ENCODE results near the gene ILF3. TPM values are rescaled to one million over a fixed set of nuclear protein-coding genes. Genes with fewer than 3 reads are reported as not detected.

Gene ILF3
- total RNA-seq, 1 experiment from 2014 or later: 430 TPM

DNA sequence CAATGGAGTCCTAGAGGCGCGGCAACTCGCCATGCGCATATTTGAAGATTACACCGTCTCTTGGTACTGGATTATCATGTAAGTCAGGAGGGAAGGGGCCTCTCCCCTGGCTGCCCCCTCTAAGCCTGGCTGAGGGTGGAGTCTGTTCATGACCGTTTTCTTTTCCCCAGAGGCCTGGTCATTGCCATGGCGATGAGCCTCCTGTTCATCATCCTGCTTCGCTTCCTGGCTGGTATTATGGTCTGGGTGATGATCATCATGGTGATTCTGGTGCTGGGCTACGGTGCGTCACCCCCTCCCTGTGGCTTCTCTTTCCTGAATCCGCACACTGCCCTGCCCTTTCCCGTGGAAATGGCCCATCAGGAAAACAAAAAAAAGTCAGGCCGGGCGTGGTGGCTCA is 22.3 kb upstream of the ILF3 start:
- Histone ChIP-seq H2AFZ (ENCODE audit: low read depth, low read length, poor library complexity, severe bottlenecking) (no peak overlapping the region), H3K9me3 (ENCODE audit: control insufficient read depth in 1 of 2, insufficient read depth in 1 of 2, low read depth in 1 of 2, low read length in 2 of 2) (no peaks in the 10 kb centered on the region), H3K9me2 (ENCODE audit: insufficient read depth) (no peaks in the 10 kb centered on the region), H3K79me2 (ENCODE audit: insufficient read depth, low read length) (peaks cover 13% of the 10 kb centered on the region; the same call in 1 of the 2 replicates), H3K36me3 (ENCODE audit: control insufficient read depth in 1 of 2, insufficient read depth in 2 of 2, low read length in 2 of 2) (peaks cover 28 to 37% of the 10 kb centered on the region in 2 experiments), H3K27ac (ENCODE audit: low read depth, low read length) (no peak overlapping the region), H3K27me3 (ENCODE audit: insufficient read depth, low read length) (no peaks in the 10 kb centered on the region), H3K4me1 (ENCODE audit: control insufficient read depth in 1 of 2, insufficient read depth in 2 of 2, low read length in 2 of 2) (peaks cover 0 to 5% of the 10 kb centered on the region in 2 experiments; a peak in 1 of 4 replicates), H3K4me2 (ENCODE audit: low read length) (no peak overlapping the region), H3K9ac (ENCODE audit: low read length) (no peak overlapping the region), H4K20me1 (ENCODE audit: insufficient read depth) (no peaks in the 10 kb centered on the region), H3K4me3 (replicated peaks in 1 of 2; ENCODE audit: low read depth in 1 of 2, low read length in 2 of 2) (no peak overlapping the region)
- ChIA-PET RAD21 (ENCODE audit: low non-redundant PET in 1 of 2, low total read pairs in 2 of 2, uncharacterized antibody in 2 of 2, unreplicated experiment in 2 of 2) (no interaction called here), POLR2A (no interaction called here), CTCF (no interaction called here)
- BruUV-seq (replicated peaks): no TSS peak
- no peak for TF ChIP-seq EZH2phosphoT487 (IDR thresholded peaks at IDR 0.05; ENCODE audit: borderline replicate concordance)
- no peak for TF ChIP-seq TCF7L2 (IDR thresholded peaks at IDR 0.05; ENCODE audit: borderline replicate concordance, extremely low read depth, insufficient read depth, insufficient read length)
- DNase-seq (ENCODE audit: low read depth, low spot score): no peak
- ATAC-seq: no peak
- intact Hi-C loops (cut with micrococcal nuclease): no loop called here

DNA sequence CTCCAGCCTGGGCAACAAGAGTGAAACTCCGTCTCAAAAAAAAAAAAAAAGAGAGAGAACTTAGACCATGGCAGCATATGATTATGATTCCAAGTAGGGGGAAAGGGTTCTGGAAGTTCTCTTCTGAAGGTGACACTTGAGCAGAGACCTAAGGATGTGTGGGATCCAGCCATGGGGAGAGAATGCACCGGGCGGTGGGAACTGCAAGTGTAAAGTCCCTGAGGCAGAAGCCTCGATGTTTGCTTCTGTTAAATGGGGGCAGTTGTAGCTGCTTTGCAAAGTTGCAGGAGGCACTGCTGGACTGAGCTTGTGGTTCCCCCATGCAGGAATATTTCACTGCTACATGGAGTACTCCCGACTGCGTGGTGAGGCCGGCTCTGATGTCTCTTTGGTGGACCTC is 19.7 kb upstream of the ILF3 start:
- no peak for DNase-seq (ENCODE audit: low read depth, low spot score)
- intact Hi-C loops (cut with micrococcal nuclease): no loop called here
- Histone ChIP-seq H3K9ac (ENCODE audit: low read length) (no peak overlapping the region), H3K27ac (ENCODE audit: low read depth, low read length) (no peak overlapping the region), H3K4me1 (ENCODE audit: control insufficient read depth in 1 of 2, insufficient read depth in 2 of 2, low read length in 2 of 2) (no peaks in the 10 kb centered on the region), H3K4me3 (replicated peaks in 1 of 2; ENCODE audit: low read depth in 1 of 2, low read length in 2 of 2) (no peak overlapping the region), H3K4me2 (ENCODE audit: low read length) (no peak overlapping the region), H3K9me3 (ENCODE audit: control insufficient read depth in 1 of 2, insufficient read depth in 1 of 2, low read depth in 1 of 2, low read length in 2 of 2) (no peaks in the 10 kb centered on the region), H4K20me1 (ENCODE audit: insufficient read depth) (no peaks in the 10 kb centered on the region), H2AFZ (ENCODE audit: low read depth, low read length, poor library complexity, severe bottlenecking) (no peak overlapping the region), H3K79me2 (ENCODE audit: insufficient read depth, low read length) (no peaks in the 10 kb centered on the region; the same call in 1 of the 2 replicates), H3K9me2 (ENCODE audit: insufficient read depth) (no peaks in the 10 kb centered on the region), H3K27me3 (ENCODE audit: insufficient read depth, low read length) (no peaks in the 10 kb centered on the region), H3K36me3 (ENCODE audit: control insufficient read depth in 1 of 2, insufficient read depth in 2 of 2, low read length in 2 of 2) (peaks cover 40 to 42% of the 10 kb centered on the region in 2 experiments; a peak in 3 of 4 replicates)
- no peak for ATAC-seq
- CTCF ChIA-PET: no interaction called here
- POLR2A ChIA-PET: no interaction called here
- TF ChIP-seq CTCF (IDR thresholded peaks at IDR 0.05 in 2 of 3, conservative IDR thresholded peaks at IDR 0.05 in 1 of 3; ENCODE audit: borderline replicate concordance in 1 of 3, insufficient read depth in 1 of 3, low read depth in 2 of 3, low read length in 2 of 3) (no peak), RAD21 (IDR thresholded peaks at IDR 0.05; ENCODE audit: low read depth) (no peak), CEBPB (IDR thresholded peaks at IDR 0.05; ENCODE audit: low read depth) (no peak), SIN3A (IDR thresholded peaks at IDR 0.05; ENCODE audit: low read depth) (no peak), POLR2A (IDR thresholded peaks at IDR 0.05; ENCODE audit: borderline replicate concordance, extremely low read depth, insufficient read depth, insufficient read length) (no peak), YY1 (IDR thresholded peaks at IDR 0.05; ENCODE audit: extremely low read depth, insufficient replicate concordance, low read depth, low read length) (no peak), ZFX (IDR thresholded peaks at IDR 0.05) (no peak)
- BruUV-seq (replicated peaks): no TSS peak
- RAD21 ChIA-PET (ENCODE audit: low non-redundant PET in 1 of 2, low total read pairs in 2 of 2, uncharacterized antibody in 2 of 2, unreplicated experiment in 2 of 2): no interaction called here
